Sigmoid colon (tissue), 7 donors: ENCODE data around the gene EXOC1. TPM values are rescaled to one million over a fixed set of nuclear protein-coding genes. Genes with fewer than 3 reads are reported as not detected.

ENCODE experiments used
- DNase-seq: peaks from one replicate; pipeline ENCODE4 v3.0.0-alpha.2; 2019
- H3K27ac ChIP-seq, 4 donors: fragments of 200-600 bp; sonication (generic); one replicate each; pipeline ENCODE4 v1.5.1; 2016 to 2019; ENCODE audit warnings: mild to moderate bottlenecking in 1 of 4
- H3K27me3 ChIP-seq, 3 donors: fragments of 200-600 bp; sonication (generic); one replicate each; pipeline ENCODE4 v1.5.1; 2019; ENCODE audit warnings: mild to moderate bottlenecking in 1 of 3
- H3K36me3 ChIP-seq, 4 donors: fragments of 200-600 bp; sonication (generic); one replicate each; pipeline ENCODE4 v1.5.1; 2016 to 2019
- H3K4me1 ChIP-seq, 4 donors: fragments of 200-600 bp; sonication (generic); one replicate each; pipeline ENCODE4 v1.5.1; 2017 to 2019
- H3K4me3 ChIP-seq, 4 donors: fragments of 200-600 bp; sonication (generic); one replicate each; pipeline ENCODE4 v1.5.1; 2017 to 2019; ENCODE audit warnings: mild to moderate bottlenecking in 2 of 4, moderate library complexity in 1 of 4
- H3K9me3 ChIP-seq, 4 donors: fragments of 200-600 bp in 3 of 4; sonication (generic) in 3 of 4; one replicate each; pipeline versions ENCODE4 v1.5.1 to v1.6.1; 2013 to 2019
- EP300 ChIP-seq, 4 donors: sonication (generic); formaldehyde crosslinking; IDR thresholded peaks; one replicate each; pipeline ENCODE4 v1.6.1; 2017; ENCODE audit warnings: antibody characterized with exemption in 4 of 4
- POLR2A ChIP-seq, 2 donors: fragments of 450-650 bp; IDR thresholded peaks; one replicate each; pipeline ENCODE4 v1.6.1; 2016; ENCODE audit warnings: antibody characterized with exemption in 2 of 2, mild to moderate bottlenecking in 2 of 2, moderate library complexity in 2 of 2
- POLR2AphosphoS5 ChIP-seq, 4 donors: sonication (generic); formaldehyde crosslinking; IDR thresholded peaks; one replicate each; pipeline ENCODE4 v1.6.1; 2017; ENCODE audit warnings: antibody characterized with exemption in 4 of 4
- WGBS, 2 donors: extraction: QIAGEN DNeasy Blood & Tissue Kit; methylation state at CpG; one replicate each; pipeline ENCODE4 v1.1.7; 2013; 5-methylcytosine and 5-hydroxymethylcytosine counted together
- intact Hi-C: fragments of 100-400 bp; cut with DNase I; formaldehyde crosslinking; loops from one replicate; pipeline ENCODE4 v1.15.1; 2023
- polyA plus RNA-seq, 3 donors: library from polyadenylated mRNA; stranded (reverse); fragments of 200-250 nt; gene quantifications; one replicate each; pipeline ENCODE4 v1.2.3, GENCODE V29; 2013
- total RNA-seq, 4 donors: library from RNA; depleted of rRNA; stranded (reverse); fragments of >200 nt; gene quantifications; one replicate each; pipeline ENCODE4 v1.1.0, GENCODE V29; 2016
- TF ChIP-seq, protein P1 (sequence below), 4 experiments: fragments of 450-650 bp in 3 of 4; fragments of 200-600 bp in 1 of 4; IDR thresholded peaks; one replicate each; pipeline ENCODE4 v1.5.1; 2016 to 2019; ENCODE audit warnings: antibody characterized with exemption in 4 of 4, mild to moderate bottlenecking in 3 of 4, moderate library complexity in 2 of 4
- donor health status: healthy with polysubstance abuse.
- donor health status: Bipolar disorder and iron deficiency.
- donor health status: healthy.

EXOC1 gene, protein sequence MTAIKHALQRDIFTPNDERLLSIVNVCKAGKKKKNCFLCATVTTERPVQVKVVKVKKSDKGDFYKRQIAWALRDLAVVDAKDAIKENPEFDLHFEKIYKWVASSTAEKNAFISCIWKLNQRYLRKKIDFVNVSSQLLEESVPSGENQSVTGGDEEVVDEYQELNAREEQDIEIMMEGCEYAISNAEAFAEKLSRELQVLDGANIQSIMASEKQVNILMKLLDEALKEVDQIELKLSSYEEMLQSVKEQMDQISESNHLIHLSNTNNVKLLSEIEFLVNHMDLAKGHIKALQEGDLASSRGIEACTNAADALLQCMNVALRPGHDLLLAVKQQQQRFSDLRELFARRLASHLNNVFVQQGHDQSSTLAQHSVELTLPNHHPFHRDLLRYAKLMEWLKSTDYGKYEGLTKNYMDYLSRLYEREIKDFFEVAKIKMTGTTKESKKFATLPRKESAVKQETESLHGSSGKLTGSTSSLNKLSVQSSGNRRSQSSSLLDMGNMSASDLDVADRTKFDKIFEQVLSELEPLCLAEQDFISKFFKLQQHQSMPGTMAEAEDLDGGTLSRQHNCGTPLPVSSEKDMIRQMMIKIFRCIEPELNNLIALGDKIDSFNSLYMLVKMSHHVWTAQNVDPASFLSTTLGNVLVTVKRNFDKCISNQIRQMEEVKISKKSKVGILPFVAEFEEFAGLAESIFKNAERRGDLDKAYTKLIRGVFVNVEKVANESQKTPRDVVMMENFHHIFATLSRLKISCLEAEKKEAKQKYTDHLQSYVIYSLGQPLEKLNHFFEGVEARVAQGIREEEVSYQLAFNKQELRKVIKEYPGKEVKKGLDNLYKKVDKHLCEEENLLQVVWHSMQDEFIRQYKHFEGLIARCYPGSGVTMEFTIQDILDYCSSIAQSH
- total RNA-seq = 10 to 100 TPM; 14.5 to 49.0 (median 21.7) TPM
- polyA plus RNA-seq = 10 to 100 TPM; 16.8 to 18.3 (median 17.2) TPM

DNA sequence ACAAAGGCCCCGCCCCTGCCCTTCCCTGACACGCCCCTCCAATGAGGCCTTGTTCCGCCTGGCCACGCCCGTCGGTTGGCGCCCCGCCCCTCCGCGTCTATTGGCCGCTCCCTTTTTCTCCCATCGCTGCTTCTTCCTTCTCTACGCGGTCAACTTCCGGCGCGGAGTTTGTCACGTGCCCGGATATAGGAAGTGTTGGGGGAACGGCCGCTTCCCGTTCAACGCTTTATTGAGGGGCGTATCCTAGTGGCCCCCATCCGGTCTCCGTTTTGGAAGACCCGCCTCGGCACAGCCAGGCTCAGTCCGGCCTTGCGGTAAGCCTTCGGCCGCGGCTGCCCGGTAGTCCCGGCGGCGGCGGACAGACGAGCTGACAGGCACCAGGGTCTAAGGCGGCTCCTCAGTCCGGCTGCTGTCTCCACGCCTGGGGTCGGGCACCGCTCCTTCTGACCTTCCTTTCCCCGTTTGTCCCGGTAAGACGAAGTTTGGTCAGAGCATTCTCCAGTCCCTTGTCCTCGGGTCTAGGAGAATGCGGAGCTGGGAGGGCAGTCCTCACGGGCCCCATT, at the start of gene EXOC1:
Gene EXOC1, plus strand, starts transcription at position 165 of the 563 bp plus-strand sequence. CDS start 4,676 bp downstream, outside the sequence.
- H3K27ac ChIP-seq = peak within 1 kb of the TSS; percentile 85 to 88 (median 88)
- H3K27me3 ChIP-seq = no peaks in the 10 kb centered on the region
- H3K9me3 ChIP-seq = no peaks in the 10 kb centered on the region
- H3K36me3 ChIP-seq = peaks cover 0 to 6% (median 0%) of the 10 kb centered on the region in 4 donors
- H3K4me1 ChIP-seq = peaks cover 0 to 21% (median 17%) of the 10 kb centered on the region in 4 donors
- DNase-seq = peak; percentile 99
- peak within 1 kb of the TSS; percentile 73 to 93 (median 86) for H3K4me3 ChIP-seq
- TF ChIP-seq, protein P1, sequence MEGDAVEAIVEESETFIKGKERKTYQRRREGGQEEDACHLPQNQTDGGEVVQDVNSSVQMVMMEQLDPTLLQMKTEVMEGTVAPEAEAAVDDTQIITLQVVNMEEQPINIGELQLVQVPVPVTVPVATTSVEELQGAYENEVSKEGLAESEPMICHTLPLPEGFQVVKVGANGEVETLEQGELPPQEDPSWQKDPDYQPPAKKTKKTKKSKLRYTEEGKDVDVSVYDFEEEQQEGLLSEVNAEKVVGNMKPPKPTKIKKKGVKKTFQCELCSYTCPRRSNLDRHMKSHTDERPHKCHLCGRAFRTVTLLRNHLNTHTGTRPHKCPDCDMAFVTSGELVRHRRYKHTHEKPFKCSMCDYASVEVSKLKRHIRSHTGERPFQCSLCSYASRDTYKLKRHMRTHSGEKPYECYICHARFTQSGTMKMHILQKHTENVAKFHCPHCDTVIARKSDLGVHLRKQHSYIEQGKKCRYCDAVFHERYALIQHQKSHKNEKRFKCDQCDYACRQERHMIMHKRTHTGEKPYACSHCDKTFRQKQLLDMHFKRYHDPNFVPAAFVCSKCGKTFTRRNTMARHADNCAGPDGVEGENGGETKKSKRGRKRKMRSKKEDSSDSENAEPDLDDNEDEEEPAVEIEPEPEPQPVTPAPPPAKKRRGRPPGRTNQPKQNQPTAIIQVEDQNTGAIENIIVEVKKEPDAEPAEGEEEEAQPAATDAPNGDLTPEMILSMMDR (IDR thresholded peaks at IDR 0.05) = no peak
- TF ChIP-seq POLR2AphosphoS5 (IDR thresholded peaks at IDR 0.05) = peak; percentile 52 to 83 (median 78)
- TF ChIP-seq EP300 (IDR thresholded peaks at IDR 0.05) = peak in 1 of 4 donors; percentile 38
- TF ChIP-seq POLR2A (IDR thresholded peaks at IDR 0.05) = peak in 1 of 2 donors; percentile 32
- intact Hi-C loops = loop anchor here (5.0 to 10.0 kb wide), 4 partner anchors 91 to 506 kb away; partner anchors contain the start of genes CEP135, CLOCK, SRD5A3 and TMEM165
- WGBS, 2 donors = 0% methylated on average over 50 of the region's 50 CpGs

DNA sequence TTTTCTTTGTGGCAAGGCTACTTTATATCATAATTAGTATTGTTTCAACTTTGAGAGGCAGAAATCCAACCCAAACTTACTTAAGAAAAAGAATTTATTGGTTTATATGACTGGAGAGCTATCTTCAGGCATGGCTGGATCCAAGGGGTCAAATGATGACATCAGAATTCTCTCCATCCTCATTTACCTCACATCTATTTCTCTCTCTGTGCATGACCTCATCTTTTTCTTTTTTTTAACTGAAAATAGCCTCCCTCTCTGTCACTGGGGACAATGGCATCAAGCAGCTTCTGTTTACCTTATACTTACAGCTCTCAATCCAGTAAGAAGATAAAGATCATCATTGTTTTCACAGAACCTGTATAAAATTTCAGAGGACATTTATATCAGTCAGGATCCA, 45.9 kb upstream of the EXOC1 start:
- H3K4me1 ChIP-seq = no peaks in the 10 kb centered on the region
- no peak overlapping the region for H3K4me3 ChIP-seq
- no peaks in the 10 kb centered on the region for H3K9me3 ChIP-seq
- TF ChIP-seq POLR2A (IDR thresholded peaks at IDR 0.05) (no peak), POLR2AphosphoS5 (IDR thresholded peaks at IDR 0.05) (no peak), EP300 (IDR thresholded peaks at IDR 0.05) (no peak)
- TF ChIP-seq, protein P1 (IDR thresholded peaks at IDR 0.05) = no peak
- no peaks in the 10 kb centered on the region for H3K36me3 ChIP-seq
- intact Hi-C loops = no loop called here
- H3K27ac ChIP-seq = no peak overlapping the region
- no peak for DNase-seq
- H3K27me3 ChIP-seq = no peaks in the 10 kb centered on the region

DNA sequence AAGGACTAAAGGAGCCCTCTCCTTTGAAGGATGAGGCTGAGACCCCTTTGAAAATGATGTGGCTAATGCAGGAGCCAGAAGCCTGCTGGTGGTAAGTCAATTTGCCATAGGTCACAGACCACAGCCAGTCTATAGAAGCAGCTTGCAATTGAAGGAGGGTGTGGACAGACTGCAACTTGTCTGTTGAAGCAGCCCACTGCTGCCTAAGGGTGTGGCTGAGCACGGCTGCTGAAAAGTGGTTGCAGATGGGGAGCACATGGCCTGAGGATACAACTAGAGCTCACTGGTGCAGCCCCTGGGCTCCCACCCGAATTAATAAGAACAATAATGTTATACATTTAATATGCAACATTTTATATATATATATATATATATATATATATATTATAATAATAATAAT, 45.3 kb upstream of the EXOC1 start:
- no peak for TF ChIP-seq POLR2A (IDR thresholded peaks at IDR 0.05)
- TF ChIP-seq, protein P1 (IDR thresholded peaks at IDR 0.05) = no peak
- no peak for TF ChIP-seq EP300 (IDR thresholded peaks at IDR 0.05)
- no peak for TF ChIP-seq POLR2AphosphoS5 (IDR thresholded peaks at IDR 0.05)
- H3K27me3 ChIP-seq = no peaks in the 10 kb centered on the region
- no peaks in the 10 kb centered on the region for H3K9me3 ChIP-seq
- no peaks in the 10 kb centered on the region for H3K4me1 ChIP-seq
- H3K27ac ChIP-seq = no peak overlapping the region
- intact Hi-C loops = no loop called here
- WGBS, 2 donors = 37 to 59% methylated on average over 2 of the region's 2 CpGs
- H3K4me3 ChIP-seq = no peak overlapping the region
- no peaks in the 10 kb centered on the region for H3K36me3 ChIP-seq
- no peak for DNase-seq

DNA sequence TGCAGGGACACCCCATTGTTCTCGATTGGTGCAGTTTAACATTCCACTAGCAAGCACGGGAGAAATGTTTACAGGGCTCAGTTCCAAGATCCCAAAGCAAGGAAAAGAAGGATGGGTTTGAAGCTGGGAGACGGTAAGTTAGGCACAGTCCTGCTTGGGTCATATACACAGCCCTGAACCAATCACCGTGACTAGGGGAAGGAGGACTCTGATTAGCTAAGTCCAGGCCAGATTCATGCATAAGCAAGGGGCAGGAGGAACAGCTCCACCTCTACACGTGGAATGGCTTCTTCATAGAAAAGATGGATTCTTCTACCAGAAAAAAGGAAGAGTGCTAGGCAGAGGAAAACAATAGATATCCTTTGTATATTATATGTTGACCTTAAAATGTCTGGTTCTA, 44.8 kb upstream of the EXOC1 start:
- H3K27ac ChIP-seq = no peak overlapping the region
- TF ChIP-seq, protein P1 (IDR thresholded peaks at IDR 0.05) = no peak
- TF ChIP-seq POLR2AphosphoS5 (IDR thresholded peaks at IDR 0.05) = no peak
- TF ChIP-seq POLR2A (IDR thresholded peaks at IDR 0.05) = no peak
- no peak for DNase-seq
- H3K27me3 ChIP-seq = no peaks in the 10 kb centered on the region
- no peak overlapping the region for H3K4me3 ChIP-seq
- intact Hi-C loops = no loop called here
- H3K4me1 ChIP-seq = no peaks in the 10 kb centered on the region
- H3K9me3 ChIP-seq = no peaks in the 10 kb centered on the region
- 64 to 71% methylated on average over 5 of the region's 5 CpGs for WGBS, 2 donors
- H3K36me3 ChIP-seq = no peaks in the 10 kb centered on the region
